NCI-H524 treated with DMSO at 0.1 percent for 48 hours (cell line): ENCODE data around the gene ITGA2.

ENCODE experiments used
- DNase-seq: peaks from one replicate; lab custom pipeline; 2025; lab: John Stamatoyannopoulos, UW

Gene ITGA2

GRCh38 chr5:53059281-53059680, 70.1 kb downstream of the ITGA2 start:
- no peak for DNase-seq

GRCh38 chr5:53063176-53063575, 74.0 kb downstream of the ITGA2 start:
- DNase-seq: no peak

GRCh38 chr5:53063791-53064190, 74.6 kb downstream of the ITGA2 start:
- no peak for DNase-seq

- no peak for DNase-seq
These were observed 76.9 kb downstream of the ITGA2 start for GRCh38 chr5:53066088-53066487.

GRCh38 chr5:53067641-53068040, 78.5 kb downstream of the ITGA2 start:
- no peak for DNase-seq

GRCh38 chr5:53068291-53068836, 79.2 kb downstream of the ITGA2 start:
- no peak for DNase-seq

GRCh38 chr5:53069626-53070025, 80.5 kb downstream of the ITGA2 start:
- DNase-seq: no peak

- DNase-seq: no peak
These were observed 82.1 kb downstream of the ITGA2 start for GRCh38 chr5:53071298-53071697.

GRCh38 chr5:53071738-53072137, 82.6 kb downstream of the ITGA2 start:
- no peak for DNase-seq

- DNase-seq: no peak
These were observed 84.2 kb downstream of the ITGA2 start for GRCh38 chr5:53073348-53073747.

- no peak for DNase-seq
These were observed 86.9 kb downstream of the ITGA2 start for GRCh38 chr5:53076014-53076583.

- DNase-seq: no peak
These were observed 91.1 kb downstream of the ITGA2 start for GRCh38 chr5:53080271-53080670.

- DNase-seq: no peak
These were observed 94.8 kb downstream of the ITGA2 start for GRCh38 chr5:53083927-53084326.

GRCh38 chr5:53084546-53085255, 95.5 kb downstream of the ITGA2 start:
- DNase-seq: no peak

GRCh38 chr5:53087171-53087570, 98.0 kb downstream of the ITGA2 start:
- no peak for DNase-seq

GRCh38 chr5:53087621-53088121, 98.5 kb downstream of the ITGA2 start:
- DNase-seq: no peak

- DNase-seq: no peak
These were observed 100.4 kb downstream of the ITGA2 start for GRCh38 chr5:53089481-53089991.

GRCh38 chr5:53090229-53090628, 101.1 kb downstream of the ITGA2 start:
- no peak for DNase-seq

- no peak for DNase-seq
These were observed 102.1 kb downstream of the ITGA2 start for GRCh38 chr5:53091289-53091688.

GRCh38 chr5:53092242-53092641, 103.1 kb downstream of the ITGA2 start:
- no peak for DNase-seq

GRCh38 chr5:53095217-53095616, 106.1 kb downstream of the ITGA2 start:
- DNase-seq: no peak

GRCh38 chr5:53095931-53096525, 106.9 kb downstream of the ITGA2 start:
- no peak for DNase-seq

- no peak for DNase-seq
These were observed 110.4 kb downstream of the ITGA2 start for GRCh38 chr5:53099546-53099945.
